ENCODE measurements around the gene TAF9B.

GRCh38 chrX:78111140-78111931 lies 28.1 kb downstream of the TAF9B start:
- TF ChIP-seq, protein P1, sequence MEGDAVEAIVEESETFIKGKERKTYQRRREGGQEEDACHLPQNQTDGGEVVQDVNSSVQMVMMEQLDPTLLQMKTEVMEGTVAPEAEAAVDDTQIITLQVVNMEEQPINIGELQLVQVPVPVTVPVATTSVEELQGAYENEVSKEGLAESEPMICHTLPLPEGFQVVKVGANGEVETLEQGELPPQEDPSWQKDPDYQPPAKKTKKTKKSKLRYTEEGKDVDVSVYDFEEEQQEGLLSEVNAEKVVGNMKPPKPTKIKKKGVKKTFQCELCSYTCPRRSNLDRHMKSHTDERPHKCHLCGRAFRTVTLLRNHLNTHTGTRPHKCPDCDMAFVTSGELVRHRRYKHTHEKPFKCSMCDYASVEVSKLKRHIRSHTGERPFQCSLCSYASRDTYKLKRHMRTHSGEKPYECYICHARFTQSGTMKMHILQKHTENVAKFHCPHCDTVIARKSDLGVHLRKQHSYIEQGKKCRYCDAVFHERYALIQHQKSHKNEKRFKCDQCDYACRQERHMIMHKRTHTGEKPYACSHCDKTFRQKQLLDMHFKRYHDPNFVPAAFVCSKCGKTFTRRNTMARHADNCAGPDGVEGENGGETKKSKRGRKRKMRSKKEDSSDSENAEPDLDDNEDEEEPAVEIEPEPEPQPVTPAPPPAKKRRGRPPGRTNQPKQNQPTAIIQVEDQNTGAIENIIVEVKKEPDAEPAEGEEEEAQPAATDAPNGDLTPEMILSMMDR (conservative IDR thresholded peaks at IDR 0.05 in 1 of 2, IDR thresholded peaks at IDR 0.05 in 1 of 2; ENCODE audit: extremely low read depth in 1 of 2, insufficient read depth in 1 of 2, low read depth in 1 of 2, low read length in 2 of 2) = no peak
- no peak for TF ChIP-seq EZH2 (IDR thresholded peaks at IDR 0.05; ENCODE audit: borderline replicate concordance, low read length)

Data from mammary epithelial cell (primary cell).